GM19455 (cell line): ENCODE data around the gene RIMBP2.

Source experiments
- ATAC-seq: cut with Tn5 transposase; IDR thresholded peaks from one replicate; pipeline ENCODE4 v1.9.1; 2021; ENCODE audit not compliant: unreplicated experiment

The RIMBP2 gene

GRCh38 chr12:130547480-130548155, 168.5 kb downstream of the RIMBP2 start:
- no peak for ATAC-seq

- ATAC-seq, result no peak
Measured at GRCh38 chr12:130546494-130546893, 169.6 kb downstream of the RIMBP2 start.

GRCh38 chr12:130545475-130545874, 170.6 kb downstream of the RIMBP2 start:
- ATAC-seq, result no peak

GRCh38 chr12:130540376-130540775, 175.7 kb downstream of the RIMBP2 start:
- ATAC-seq, result no peak

- no peak for ATAC-seq
Measured at GRCh38 chr12:130538343-130539095, 177.6 kb downstream of the RIMBP2 start.

- ATAC-seq, result no peak
Measured at GRCh38 chr12:130537655-130538054, 178.4 kb downstream of the RIMBP2 start.

GRCh38 chr12:130537051-130537450, 179.0 kb downstream of the RIMBP2 start:
- ATAC-seq, result no peak

GRCh38 chr12:130530429-130530828, 185.7 kb downstream of the RIMBP2 start:
- ATAC-seq, result no peak

GRCh38 chr12:130529781-130530180, 186.3 kb downstream of the RIMBP2 start:
- no peak for ATAC-seq

- ATAC-seq, result no peak
Measured at GRCh38 chr12:130527239-130527638, 188.9 kb downstream of the RIMBP2 start.

GRCh38 chr12:130526813-130527212, 189.3 kb downstream of the RIMBP2 start:
- ATAC-seq, result no peak

GRCh38 chr12:130525384-130526172, 190.5 kb downstream of the RIMBP2 start:
- no peak for ATAC-seq

- ATAC-seq, result no peak
Measured at GRCh38 chr12:130524759-130525158, 191.3 kb downstream of the RIMBP2 start.

GRCh38 chr12:130523863-130524614, 192.1 kb downstream of the RIMBP2 start:
- no peak for ATAC-seq

- no peak for ATAC-seq
Measured at GRCh38 chr12:130523208-130523607, 192.9 kb downstream of the RIMBP2 start.

- ATAC-seq, result no peak
Measured at GRCh38 chr12:130522244-130522834, 193.8 kb downstream of the RIMBP2 start.

GRCh38 chr12:130521375-130522124, 194.5 kb downstream of the RIMBP2 start:
- ATAC-seq, result no peak

- ATAC-seq, result no peak
Measured at GRCh38 chr12:130520784-130521183, 195.3 kb downstream of the RIMBP2 start.

GRCh38 chr12:130517588-130517987, 198.5 kb downstream of the RIMBP2 start:
- no peak for ATAC-seq

GRCh38 chr12:130514149-130514551, 201.9 kb downstream of the RIMBP2 start:
- no peak for ATAC-seq
